Psoas muscle (tissue), 8 donors: ENCODE measurements around the gene PCF11. TPM values are rescaled to one million over a fixed set of nuclear protein-coding genes. Genes with fewer than 3 reads are reported as not detected.

Experiments used
- ATAC-seq, 4 donors: fragments of 200-7000 bp; cut with Tn5 transposase; one replicate each; pipeline ENCODE4 v1.9.1; 2020; ENCODE audit warnings: moderate library complexity in 3 of 4, mild to moderate bottlenecking in 2 of 4
- DNase-seq, 2 donors: peaks; one replicate each; pipeline ENCODE4 v3.0.0-alpha.2; 2020
- H3K27ac ChIP-seq: fragments of 200-600 bp; one replicate; pipeline ENCODE4 v1.8.0; 2022
- H3K27me3 ChIP-seq, 3 donors: fragments of 200-600 bp in 1 of 3; one replicate each; pipeline versions ENCODE4 v1.6.1 to v1.8.0; 2013 to 2022; ENCODE audit warnings: low read length in 2 of 3, mild to moderate bottlenecking in 2 of 3, moderate library complexity in 1 of 3; ENCODE audit not compliant: insufficient read depth in 3 of 3
- H3K36me3 ChIP-seq, 2 donors: fragments of 200-600 bp in 1 of 2; one replicate each; pipeline versions ENCODE4 v1.6.1 to v1.8.0; 2013 to 2022; ENCODE audit warnings: low read depth in 1 of 2, mild to moderate bottlenecking in 1 of 2, moderate library complexity in 1 of 2; ENCODE audit not compliant: insufficient read depth in 1 of 2
- H3K4me1 ChIP-seq: fragments of 200-600 bp; one replicate; pipeline ENCODE4 v1.8.0; 2022
- H3K4me3 ChIP-seq: fragments of 200-600 bp; one replicate; pipeline ENCODE4 v1.8.0; 2022; ENCODE audit warnings: mild to moderate bottlenecking
- H3K9me3 ChIP-seq: fragments of 200-600 bp; one replicate; pipeline ENCODE4 v1.8.0; 2022
- WGBS, 3 donors: extraction: QIAGEN DNeasy Blood & Tissue Kit; methylation state at CpG; one replicate each; pipeline versions ENCODE4 v1.1.6 to v1.1.7; 2013; 5-methylcytosine and 5-hydroxymethylcytosine counted together
- intact Hi-C, 2 donors: fragments of 100-400 bp; cut with DNase I; formaldehyde crosslinking; loops; one replicate each; pipeline versions ENCODE4 v1.11.0 to v1.14.2; 2022
- polyA plus RNA-seq, 3 donors: library from polyadenylated mRNA; stranded (reverse); fragments of 200-250 nt; gene quantifications; one replicate each; pipeline ENCODE4 v1.2.3, GENCODE V29; 2013
- total RNA-seq, 4 donors: library from RNA; stranded (reverse); fragmentation: NEBNext Ultra II Directional in 2 of 4; extraction: Animal tissue kit (Norgen Biotek cat#: 25700) in 2 of 4; gene quantifications; one replicate each; pipeline versions ENCODE4 v1.2.1 to v1.2.4, GENCODE V29; 2021 to 2023
- TF ChIP-seq, protein P1 (sequence below): fragments of 200-600 bp; IDR thresholded peaks from one replicate; pipeline ENCODE4 v1.8.0; 2022; ENCODE audit warnings: antibody characterized with exemption
- donor health status: healthy with polysubstance abuse.
- donor health status: DM: no; HTN: no; CAD: no; lungs with moderate emphysema.
- donor health status: Bipolar disorder and iron deficiency.
- donor health status: healthy.
- donor health status: DM: yes; HTN: yes; CAD: no.
- donor health status: DM: no; HTN: no; CAD: no.
- donor health status: DM: no; HTN: no; CAD: no.
- donor health status: DM: yes; HTN: yes; CAD: no.

PCF11 gene
- total and polyA plus RNA-seq, 7 donors: 19.2 to 57.4 (median 31.4) TPM

DNA sequence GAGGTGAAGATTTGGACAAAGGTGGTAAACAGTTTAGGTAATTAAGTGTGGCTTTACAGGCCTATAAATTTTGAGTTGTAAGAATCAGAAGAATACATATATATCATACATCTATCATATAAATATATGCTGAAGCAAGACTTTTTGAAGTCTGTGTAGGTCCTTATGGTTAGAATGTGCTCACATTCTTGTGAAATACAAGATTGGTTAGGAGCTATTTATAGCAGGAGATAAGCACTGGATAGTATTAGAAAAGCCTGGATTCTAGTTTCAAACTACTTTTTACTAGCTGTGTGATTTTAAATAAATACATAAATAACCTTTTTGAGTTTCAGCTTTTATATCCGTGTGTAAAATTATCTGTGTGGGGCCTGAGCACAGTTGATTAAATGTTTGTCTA, 78.9 kb downstream of the PCF11 start:
- 64 to 65% (median 64%) methylated on average over 1 of the region's 1 CpG for WGBS, 3 donors
- H3K4me3 ChIP-seq: no peak overlapping the region
- H3K9me3 ChIP-seq: no peaks in the 10 kb centered on the region
- no peaks in the 10 kb centered on the region for H3K27me3 ChIP-seq
- no peak overlapping the region for H3K27ac ChIP-seq
- TF ChIP-seq, protein P1, sequence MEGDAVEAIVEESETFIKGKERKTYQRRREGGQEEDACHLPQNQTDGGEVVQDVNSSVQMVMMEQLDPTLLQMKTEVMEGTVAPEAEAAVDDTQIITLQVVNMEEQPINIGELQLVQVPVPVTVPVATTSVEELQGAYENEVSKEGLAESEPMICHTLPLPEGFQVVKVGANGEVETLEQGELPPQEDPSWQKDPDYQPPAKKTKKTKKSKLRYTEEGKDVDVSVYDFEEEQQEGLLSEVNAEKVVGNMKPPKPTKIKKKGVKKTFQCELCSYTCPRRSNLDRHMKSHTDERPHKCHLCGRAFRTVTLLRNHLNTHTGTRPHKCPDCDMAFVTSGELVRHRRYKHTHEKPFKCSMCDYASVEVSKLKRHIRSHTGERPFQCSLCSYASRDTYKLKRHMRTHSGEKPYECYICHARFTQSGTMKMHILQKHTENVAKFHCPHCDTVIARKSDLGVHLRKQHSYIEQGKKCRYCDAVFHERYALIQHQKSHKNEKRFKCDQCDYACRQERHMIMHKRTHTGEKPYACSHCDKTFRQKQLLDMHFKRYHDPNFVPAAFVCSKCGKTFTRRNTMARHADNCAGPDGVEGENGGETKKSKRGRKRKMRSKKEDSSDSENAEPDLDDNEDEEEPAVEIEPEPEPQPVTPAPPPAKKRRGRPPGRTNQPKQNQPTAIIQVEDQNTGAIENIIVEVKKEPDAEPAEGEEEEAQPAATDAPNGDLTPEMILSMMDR: no peak
- intact Hi-C loops: loop anchor here in 1 of 2 donors (5.0 kb wide), 1 partner anchor 581 kb away; no protein-coding TSS in a partner anchor
- peaks cover 3% of the 10 kb centered on the region for H3K4me1 ChIP-seq
- no peaks in the 10 kb centered on the region for H3K36me3 ChIP-seq
- DNase-seq (no peak), ATAC-seq (no peak)

Other genes with a start within 250 kb of the PCF11 start
- 10 to 100 TPM; 15.2 to 89.7 (median 37.6) TPM for gene RAB30, start 85.2 kb upstream of the PCF11 start, total RNA-seq
- gene RAB30, start 85.2 kb upstream of the PCF11 start, polyA plus RNA-seq: 10 to 100 TPM in 2 of 3 donors, 1 to 10 TPM in 1; 3.4 to 21.5 (median 13.7) TPM
- gene ANKRD42, start 36.6 kb downstream of the PCF11 start, total RNA-seq: 1 to 10 TPM; 3.6 to 4.6 (median 3.7) TPM
- 1 to 10 TPM; 1.6 to 9.1 (median 3.0) TPM for gene ANKRD42, start 36.6 kb downstream of the PCF11 start, polyA plus RNA-seq
- 10 to 100 TPM; 15.5 to 34.0 (median 23.0) TPM for gene CCDC90B, start 129.2 kb downstream of the PCF11 start, total RNA-seq
- gene CCDC90B, start 129.2 kb downstream of the PCF11 start, polyA plus RNA-seq: 10 to 100 TPM; 21.1 to 46.4 (median 45.8) TPM